SU-DHL-6 (cell line): ENCODE data around the gene DOCK11.

ENCODE experiments used
- H2AFZ ChIP-seq: fragments of 200-600 bp; sonication (generic); 2 replicates; pipeline ENCODE4 v1.6.1; 2014; ENCODE audit warnings: low read depth, mild to moderate bottlenecking, moderate library complexity, mixed read lengths, antibody characterized with exemption, low read length; ENCODE audit not compliant: severe bottlenecking
- H3F3A ChIP-seq: fragments of 200-600 bp; shearing (Covaris generic); 2 replicates; pipeline ENCODE4 v1.6.0; 2016; ENCODE audit warnings: antibody characterized with exemption, mild to moderate bottlenecking; ENCODE audit not compliant: insufficient read depth
- H3K27ac ChIP-seq: fragments of 200-600 bp; sonication (generic); 2 replicates; pipeline ENCODE4 v1.5.1; 2016; ENCODE audit warnings: low read depth, mild to moderate bottlenecking, low read length, moderate library complexity, mixed read lengths
- H3K27me3 ChIP-seq: fragments of 200-600 bp; sonication (generic), shearing (Covaris generic); 2 replicates; pipeline ENCODE4 v1.6.0; 2014; ENCODE audit warnings: mild to moderate bottlenecking, low read length
- H3K36me3 ChIP-seq: fragments of 200-600 bp; sonication (generic); 2 replicates; pipeline ENCODE4 v1.6.1; 2014; ENCODE audit warnings: mild to moderate bottlenecking, low read length, mixed read lengths
- H3K4me2 ChIP-seq: fragments of 300-600, 200-600 bp; shearing (Covaris generic), sonication (generic); 2 replicates; pipeline ENCODE4 v1.6.0; 2014; ENCODE audit warnings: low read length, low read depth, mild to moderate bottlenecking; ENCODE audit not compliant: poor library complexity, severe bottlenecking
- H3K4me3 ChIP-seq: fragments of 200-600 bp; sonication (generic); 2 replicates; pipeline ENCODE4 v1.5.1; 2014; ENCODE audit warnings: antibody characterized with exemption, low read length, mild to moderate bottlenecking, mixed read lengths; ENCODE audit not compliant: insufficient read depth, poor library complexity, severe bottlenecking
- H3K79me2 ChIP-seq: fragments of 200-600 bp; sonication (generic); 2 replicates; pipeline ENCODE4 v1.6.1; 2014; ENCODE audit warnings: mild to moderate bottlenecking, low read length, moderate library complexity; ENCODE audit not compliant: insufficient read depth
- H3K9ac ChIP-seq: fragments of 200-600 bp; sonication (generic); 2 replicates; pipeline ENCODE4 v1.7.0; 2014; ENCODE audit warnings: mild to moderate bottlenecking, low read length
- H3K9me2 ChIP-seq: fragments of 200-600 bp; sonication (generic); replicated peaks from 2 replicates; pipeline ENCODE4 v1.6.1; 2014; ENCODE audit warnings: low read length; ENCODE audit not compliant: insufficient read depth
- H3K9me3 ChIP-seq: fragments of 200-600 bp; sonication (generic); 2 replicates; pipeline ENCODE4 v1.6.1; 2014; ENCODE audit warnings: low read length, mixed read lengths; ENCODE audit not compliant: insufficient read depth
- H4K20me1 ChIP-seq: fragments of 200-600 bp; sonication (generic); 2 replicates; pipeline ENCODE4 v1.6.1; 2014; ENCODE audit warnings: low read depth, mild to moderate bottlenecking, antibody characterized with exemption, low read length, moderate library complexity, mixed read lengths
- EZH2phosphoT487 ChIP-seq: fragments of 200-600 bp; sonication (generic), shearing (Covaris generic); conservative IDR thresholded peaks from 2 replicates; pipeline ENCODE4 v1.6.1; 2018; ENCODE audit warnings: mild to moderate bottlenecking, antibody characterized with exemption, low read length, moderate library complexity, mixed read lengths
- TF ChIP-seq, protein P1 (sequence below): fragments of 200-600 bp; sonication (generic); IDR thresholded peaks from one replicate; pipeline ENCODE4 v1.5.1; 2017; ENCODE audit warnings: antibody characterized with exemption, mild to moderate bottlenecking, low read length, moderate library complexity; ENCODE audit not compliant: insufficient read depth, poor library complexity, severe bottlenecking

The DOCK11 gene

DNA sequence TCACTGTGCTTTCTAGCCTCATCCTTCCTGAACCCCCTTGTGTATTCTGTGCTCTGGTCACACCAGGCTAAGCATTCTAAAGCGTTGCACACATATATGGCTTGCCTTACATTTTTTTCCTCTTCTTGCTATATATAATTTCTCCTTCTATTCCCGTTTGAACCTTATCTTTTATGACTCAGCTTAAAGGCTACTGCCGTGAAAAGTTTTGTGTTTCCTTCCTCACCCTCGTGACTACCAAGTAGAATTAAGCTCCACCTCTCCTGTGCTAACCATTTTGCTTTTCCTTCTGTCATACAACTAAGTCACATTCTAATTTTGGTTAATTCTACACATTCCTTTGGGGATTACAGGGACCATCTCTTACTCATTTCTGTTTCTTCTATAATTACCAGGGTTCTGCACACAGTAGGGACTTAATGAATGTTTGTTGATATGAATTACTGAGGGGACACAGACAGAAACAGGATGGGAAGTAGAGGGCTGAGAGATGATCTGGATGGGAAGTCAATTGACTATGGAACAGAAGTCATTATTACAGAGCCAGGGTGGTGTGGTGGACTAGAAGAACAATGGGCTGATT, 67.1 kb downstream of the DOCK11 start:
- H3K9ac ChIP-seq: no peak overlapping the region
- H3K27me3 ChIP-seq: no peaks in the 10 kb centered on the region
- H3K9me2 ChIP-seq: no peaks in the 10 kb centered on the region
- H3K36me3 ChIP-seq: no peaks in the 10 kb centered on the region
- TF ChIP-seq, protein P1, sequence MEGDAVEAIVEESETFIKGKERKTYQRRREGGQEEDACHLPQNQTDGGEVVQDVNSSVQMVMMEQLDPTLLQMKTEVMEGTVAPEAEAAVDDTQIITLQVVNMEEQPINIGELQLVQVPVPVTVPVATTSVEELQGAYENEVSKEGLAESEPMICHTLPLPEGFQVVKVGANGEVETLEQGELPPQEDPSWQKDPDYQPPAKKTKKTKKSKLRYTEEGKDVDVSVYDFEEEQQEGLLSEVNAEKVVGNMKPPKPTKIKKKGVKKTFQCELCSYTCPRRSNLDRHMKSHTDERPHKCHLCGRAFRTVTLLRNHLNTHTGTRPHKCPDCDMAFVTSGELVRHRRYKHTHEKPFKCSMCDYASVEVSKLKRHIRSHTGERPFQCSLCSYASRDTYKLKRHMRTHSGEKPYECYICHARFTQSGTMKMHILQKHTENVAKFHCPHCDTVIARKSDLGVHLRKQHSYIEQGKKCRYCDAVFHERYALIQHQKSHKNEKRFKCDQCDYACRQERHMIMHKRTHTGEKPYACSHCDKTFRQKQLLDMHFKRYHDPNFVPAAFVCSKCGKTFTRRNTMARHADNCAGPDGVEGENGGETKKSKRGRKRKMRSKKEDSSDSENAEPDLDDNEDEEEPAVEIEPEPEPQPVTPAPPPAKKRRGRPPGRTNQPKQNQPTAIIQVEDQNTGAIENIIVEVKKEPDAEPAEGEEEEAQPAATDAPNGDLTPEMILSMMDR: no peak
- TF ChIP-seq EZH2phosphoT487: no peak
- H3K79me2 ChIP-seq: no peaks in the 10 kb centered on the region
- H2AFZ ChIP-seq: no peak overlapping the region
- H3K4me3 ChIP-seq: no peak overlapping the region
- H3F3A ChIP-seq: no peaks in the 10 kb centered on the region
- no peak overlapping the region for H3K27ac ChIP-seq
- no peak overlapping the region for H3K4me2 ChIP-seq
- H3K9me3 ChIP-seq: no peaks in the 10 kb centered on the region
- no peaks in the 10 kb centered on the region for H4K20me1 ChIP-seq

DNA sequence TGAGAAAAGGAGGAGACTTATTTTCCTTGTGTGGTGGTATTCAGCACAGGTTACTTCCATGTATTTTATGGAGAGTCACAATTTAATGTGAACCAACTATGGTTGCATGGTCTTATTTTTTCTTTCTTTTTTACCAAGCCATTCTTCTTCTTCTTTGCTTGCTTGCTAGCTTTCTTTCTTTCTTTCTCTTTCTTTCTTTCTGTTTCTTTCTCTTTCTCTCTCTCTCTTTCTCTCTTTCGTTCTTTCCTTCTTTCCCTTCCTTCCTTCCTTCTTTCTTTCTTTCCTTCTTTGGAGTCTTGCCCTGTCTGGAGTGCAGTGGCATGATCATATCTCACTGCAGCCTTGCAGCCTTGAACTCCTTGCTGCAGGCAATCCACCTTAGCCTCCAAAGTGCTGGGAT, 68.9 kb downstream of the DOCK11 start:
- H3F3A ChIP-seq: no peaks in the 10 kb centered on the region
- no peaks in the 10 kb centered on the region for H3K9me3 ChIP-seq
- TF ChIP-seq, protein P1: no peak
- no peak for TF ChIP-seq EZH2phosphoT487
- H2AFZ ChIP-seq: no peak overlapping the region
- no peaks in the 10 kb centered on the region for H3K27me3 ChIP-seq
- H3K4me2 ChIP-seq: no peak overlapping the region
- no peak overlapping the region for H3K9ac ChIP-seq
- H4K20me1 ChIP-seq: no peaks in the 10 kb centered on the region
- H3K27ac ChIP-seq: no peak overlapping the region
- H3K79me2 ChIP-seq: no peaks in the 10 kb centered on the region
- H3K9me2 ChIP-seq: no peaks in the 10 kb centered on the region
- H3K4me3 ChIP-seq: no peak overlapping the region
- H3K36me3 ChIP-seq: no peaks in the 10 kb centered on the region

DNA sequence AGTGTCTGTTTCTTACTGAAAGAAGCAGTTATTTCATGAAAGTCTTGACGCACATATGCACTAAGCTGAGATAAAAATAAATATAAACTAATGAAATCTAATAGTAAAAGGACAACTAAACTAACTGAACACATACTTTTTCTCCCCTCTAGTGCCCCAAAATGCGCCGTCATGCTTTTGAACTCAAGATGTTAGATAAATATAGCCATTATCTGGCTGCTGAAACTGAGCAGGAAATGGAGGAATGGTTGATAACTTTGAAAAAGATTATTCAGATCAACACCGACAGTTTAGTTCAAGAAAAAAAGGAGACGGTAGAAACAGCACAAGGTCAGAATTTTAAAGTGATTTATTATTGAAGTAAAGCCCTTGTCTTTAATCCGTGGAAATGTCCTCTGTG, 70.2 kb downstream of the DOCK11 start:
- no peak overlapping the region for H3K9ac ChIP-seq
- H3F3A ChIP-seq: no peaks in the 10 kb centered on the region
- H3K79me2 ChIP-seq: no peaks in the 10 kb centered on the region
- no peak overlapping the region for H3K27ac ChIP-seq
- no peaks in the 10 kb centered on the region for H3K9me3 ChIP-seq
- no peak overlapping the region for H3K4me2 ChIP-seq
- no peak overlapping the region for H3K4me3 ChIP-seq
- H4K20me1 ChIP-seq: no peaks in the 10 kb centered on the region
- H3K9me2 ChIP-seq: no peaks in the 10 kb centered on the region
- TF ChIP-seq, protein P1: no peak
- TF ChIP-seq EZH2phosphoT487: no peak
- H3K27me3 ChIP-seq: no peaks in the 10 kb centered on the region
- no peaks in the 10 kb centered on the region for H3K36me3 ChIP-seq
- no peak overlapping the region for H2AFZ ChIP-seq
